BLaER1 (cell line): ENCODE data around the gene FGFR3.

Source experiments
- H3K27ac ChIP-seq: shearing (Covaris generic); formaldehyde crosslinking; 2 replicates; pipeline ENCODE4 v1.8.1; 2022
- H3K27me3 ChIP-seq: shearing (Covaris generic); formaldehyde crosslinking; 2 replicates; pipeline ENCODE4 v1.8.1; 2022
- H3K36me3 ChIP-seq: shearing (Covaris generic); formaldehyde crosslinking; 2 replicates; pipeline ENCODE4 v1.8.1; 2022
- H3K4me1 ChIP-seq: shearing (Covaris generic); formaldehyde crosslinking; 2 replicates; pipeline ENCODE4 v1.8.1; 2022
- H3K4me2 ChIP-seq: shearing (Covaris generic); formaldehyde crosslinking; 2 replicates; pipeline ENCODE4 v1.8.1; 2022
- H3K4me3 ChIP-seq: shearing (Covaris generic); formaldehyde crosslinking; 2 replicates; pipeline ENCODE4 v1.8.1; 2022
- H3K9ac ChIP-seq: shearing (Covaris generic); formaldehyde crosslinking; 2 replicates; pipeline ENCODE4 v1.8.1; 2022
- H3K9me3 ChIP-seq: shearing (Covaris generic); formaldehyde crosslinking; 2 replicates; pipeline ENCODE4 v1.8.1; 2022
- H4K20me1 ChIP-seq: shearing (Covaris generic); formaldehyde crosslinking; 2 replicates; pipeline ENCODE4 v1.8.1; 2022
- Cebpa-rat ChIP-seq: shearing (Covaris generic); IDR thresholded peaks from 2 replicates; pipeline ENCODE4 v1.8.1; 2022

The FGFR3 gene

GRCh38 chr4:1792832-1793495, at the start of gene FGFR3:
TSS of gene FGFR3 (plus strand) at chr4:1793293. CDS start at chr4:1793935, 642 bp downstream.
- peak within 1 kb of the TSS; percentile 70 for H3K4me3 ChIP-seq
- no peaks in the 10 kb centered on the region for H3K36me3 ChIP-seq
- H3K27ac ChIP-seq, result no peak within 1 kb of the TSS
- peak within 1 kb of the TSS; percentile 100 for H3K4me2 ChIP-seq
- H3K9ac ChIP-seq, result peak within 1 kb of the TSS; percentile 45; the same call in 1 of the 2 replicates
- H4K20me1 ChIP-seq, result peaks cover 60% of the 10 kb centered on the region
- H3K4me1 ChIP-seq, result peaks cover 15% of the 10 kb centered on the region
- H3K9me3 ChIP-seq, result no peaks in the 10 kb centered on the region
- H3K27me3 ChIP-seq, result peaks cover 83% of the 10 kb centered on the region
- TF ChIP-seq Cebpa-rat, result no peak

GRCh38 chr4:1743551-1743950, 49.5 kb upstream of the FGFR3 start:
- Histone ChIP-seq H3K4me1 (peaks cover 64% of the 10 kb centered on the region), H3K27me3 (no peaks in the 10 kb centered on the region), H4K20me1 (peaks cover 60% of the 10 kb centered on the region), H3K9me3 (peaks cover 5% of the 10 kb centered on the region), H3K4me3 (no peak overlapping the region), H3K27ac (peak overlapping the region; percentile 46; the same call in 1 of the 2 replicates), H3K9ac (peak overlapping the region; percentile 45; the same call in 1 of the 2 replicates), H3K36me3 (peaks cover 72% of the 10 kb centered on the region), H3K4me2 (no peak overlapping the region)
- TF ChIP-seq Cebpa-rat, result no peak

GRCh38 chr4:1743975-1744374, 49.1 kb upstream of the FGFR3 start:
- Histone ChIP-seq H3K4me3 (no peak overlapping the region), H3K36me3 (peaks cover 68% of the 10 kb centered on the region), H4K20me1 (peaks cover 60% of the 10 kb centered on the region), H3K4me1 (peaks cover 64% of the 10 kb centered on the region), H3K9me3 (peaks cover under 1% of the 10 kb centered on the region; the same call in 1 of the 2 replicates), H3K27me3 (no peaks in the 10 kb centered on the region), H3K9ac (peak overlapping the region; percentile 45; the same call in 1 of the 2 replicates), H3K27ac (peak overlapping the region; percentile 46; the same call in 1 of the 2 replicates), H3K4me2 (no peak overlapping the region)
- no peak for TF ChIP-seq Cebpa-rat

DNA sequence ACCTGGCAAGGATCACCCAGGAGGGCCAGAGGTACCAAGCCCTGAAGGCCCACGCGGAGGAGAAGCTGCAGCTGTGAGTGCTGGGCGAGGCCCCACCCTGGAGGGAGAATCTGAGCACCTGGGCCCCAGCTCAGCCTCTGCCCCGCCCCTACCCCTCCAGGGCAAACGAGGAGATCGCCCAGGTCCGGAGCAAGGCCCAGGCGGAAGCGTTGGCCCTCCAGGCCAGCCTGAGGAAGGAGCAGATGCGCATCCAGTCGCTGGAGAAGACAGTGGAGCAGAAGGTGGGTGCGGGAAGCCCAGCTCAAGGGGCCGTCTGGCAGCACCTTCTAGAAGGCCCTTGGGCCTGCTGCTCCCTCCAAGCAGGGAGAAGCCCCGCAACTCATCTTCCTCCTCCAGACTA, 48.5 kb upstream of the FGFR3 start:
- no peak overlapping the region for H3K9ac ChIP-seq
- H3K4me1 ChIP-seq, result peaks cover 58% of the 10 kb centered on the region
- H3K27me3 ChIP-seq, result no peaks in the 10 kb centered on the region
- H3K36me3 ChIP-seq, result peaks cover 62% of the 10 kb centered on the region
- H3K27ac ChIP-seq, result 0 out of 2 replicates have a peak overlapping the region, but pooled peaks have one; percentile 46
- no peak for TF ChIP-seq Cebpa-rat
- no peak overlapping the region for H3K4me3 ChIP-seq
- peaks cover 60% of the 10 kb centered on the region for H4K20me1 ChIP-seq
- H3K4me2 ChIP-seq, result no peak overlapping the region
- no peaks in the 10 kb centered on the region for H3K9me3 ChIP-seq

DNA sequence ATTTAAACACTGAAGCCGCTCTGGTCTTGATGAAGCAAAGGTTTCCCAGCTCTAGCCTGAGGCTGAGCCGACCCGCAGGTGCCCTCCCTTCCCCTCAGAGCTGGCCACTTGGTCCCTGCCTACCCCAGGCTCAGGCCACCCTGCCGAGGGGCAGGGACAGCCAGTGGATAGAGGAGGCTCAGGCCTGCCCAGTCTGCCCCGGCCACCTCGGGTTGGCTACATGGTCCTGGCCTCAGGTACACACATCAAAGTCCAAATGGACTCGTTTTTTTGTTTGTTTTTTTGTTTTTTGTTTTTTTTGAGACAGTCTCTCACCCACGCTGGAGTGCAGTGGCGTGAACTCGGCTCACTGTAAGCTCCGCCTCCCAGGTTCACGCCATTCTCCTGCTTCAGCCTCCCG, 47.9 kb upstream of the FGFR3 start:
- no peaks in the 10 kb centered on the region for H3K9me3 ChIP-seq
- peaks cover 56% of the 10 kb centered on the region for H4K20me1 ChIP-seq
- H3K4me3 ChIP-seq, result no peak overlapping the region
- H3K9ac ChIP-seq, result no peak overlapping the region
- no peak overlapping the region for H3K4me2 ChIP-seq
- no peak for TF ChIP-seq Cebpa-rat
- H3K27me3 ChIP-seq, result no peaks in the 10 kb centered on the region
- H3K4me1 ChIP-seq, result peaks cover 55% of the 10 kb centered on the region
- H3K36me3 ChIP-seq, result peaks cover 58% of the 10 kb centered on the region
- H3K27ac ChIP-seq, result no peak overlapping the region

- no peak overlapping the region for H3K27ac ChIP-seq
- no peaks in the 10 kb centered on the region for H3K9me3 ChIP-seq
- no peaks in the 10 kb centered on the region for H3K27me3 ChIP-seq
- peaks cover 53% of the 10 kb centered on the region for H3K36me3 ChIP-seq
- peaks cover 51% of the 10 kb centered on the region for H4K20me1 ChIP-seq
- peaks cover 55% of the 10 kb centered on the region for H3K4me1 ChIP-seq
- no peak overlapping the region for H3K4me3 ChIP-seq
- no peak overlapping the region for H3K4me2 ChIP-seq
- no peak for TF ChIP-seq Cebpa-rat
- H3K9ac ChIP-seq, result no peak overlapping the region
Observed at GRCh38 chr4:1745697-1746096, 47.4 kb upstream of the FGFR3 start.

DNA sequence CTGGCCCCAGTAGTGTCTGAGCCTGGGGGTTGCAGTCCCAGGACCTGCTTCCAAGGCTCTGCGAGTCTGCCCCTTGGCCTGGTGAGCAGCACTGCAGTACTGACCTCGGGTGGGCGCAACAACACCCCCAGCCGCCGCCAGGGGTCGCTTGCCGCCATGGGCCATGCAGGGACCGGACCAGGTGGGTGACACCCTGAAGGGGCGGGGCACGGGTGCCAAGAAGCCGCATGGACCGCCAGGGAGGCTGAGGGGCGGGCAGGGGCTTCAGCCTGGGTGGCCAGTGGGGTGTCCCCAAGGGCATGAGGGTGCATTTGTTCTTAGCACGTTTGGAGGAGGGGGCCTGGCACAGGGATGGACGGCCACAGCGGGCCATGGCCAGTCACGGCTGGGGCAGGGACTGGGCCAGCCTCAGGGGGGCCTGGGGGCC, 46.8 kb upstream of the FGFR3 start:
- Histone ChIP-seq H3K9ac (no peak overlapping the region), H3K4me3 (no peak overlapping the region), H3K27ac (no peak overlapping the region), H3K27me3 (no peaks in the 10 kb centered on the region), H3K4me2 (no peak overlapping the region), H3K9me3 (no peaks in the 10 kb centered on the region), H3K4me1 (peaks cover 55% of the 10 kb centered on the region), H3K36me3 (peaks cover 47% of the 10 kb centered on the region), H4K20me1 (peaks cover 45% of the 10 kb centered on the region)
- TF ChIP-seq Cebpa-rat, result no peak

DNA sequence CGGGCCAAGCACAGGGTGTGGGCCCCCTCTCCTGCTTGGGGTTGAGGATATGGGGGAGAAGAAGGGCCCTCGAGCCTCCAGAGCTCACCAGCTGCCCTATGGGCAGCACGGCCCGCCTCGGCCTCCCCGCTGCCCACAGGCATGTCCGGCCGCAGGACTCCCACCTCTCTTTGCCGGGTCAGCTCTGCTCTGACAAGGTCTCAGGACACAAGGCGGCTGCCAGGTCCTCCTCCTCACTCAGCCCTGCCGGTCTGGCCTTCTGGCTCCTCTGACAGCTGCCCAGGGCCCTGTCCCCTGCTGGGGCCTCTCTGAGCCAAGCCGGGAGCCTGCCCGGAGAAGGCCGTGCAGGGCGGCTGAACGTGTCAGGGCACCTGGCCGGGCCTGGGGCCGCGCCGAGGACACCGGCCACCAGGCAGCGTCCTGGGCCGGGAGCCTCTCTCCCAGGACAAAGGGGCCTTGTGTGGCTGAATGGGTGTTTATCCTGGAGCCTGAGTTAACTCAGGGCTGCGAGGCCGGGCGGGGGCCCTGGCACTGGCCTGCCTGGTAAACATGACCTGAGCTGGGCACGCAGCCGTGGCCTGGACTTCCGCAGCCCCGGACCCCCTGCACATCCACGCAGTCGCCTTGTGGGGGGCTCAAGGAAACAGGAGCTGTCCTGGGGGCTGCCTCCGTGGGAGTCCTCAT, 46.0 kb upstream of the FGFR3 start:
- no peak for TF ChIP-seq Cebpa-rat
- H3K27ac ChIP-seq, result no peak overlapping the region
- peaks cover 37% of the 10 kb centered on the region; the same call in 1 of the 2 replicates for H4K20me1 ChIP-seq
- H3K4me3 ChIP-seq, result no peak overlapping the region
- no peak overlapping the region for H3K9ac ChIP-seq
- H3K27me3 ChIP-seq, result no peaks in the 10 kb centered on the region
- peaks cover 55% of the 10 kb centered on the region for H3K4me1 ChIP-seq
- no peaks in the 10 kb centered on the region for H3K9me3 ChIP-seq
- no peak overlapping the region for H3K4me2 ChIP-seq
- peaks cover 39% of the 10 kb centered on the region for H3K36me3 ChIP-seq

DNA sequence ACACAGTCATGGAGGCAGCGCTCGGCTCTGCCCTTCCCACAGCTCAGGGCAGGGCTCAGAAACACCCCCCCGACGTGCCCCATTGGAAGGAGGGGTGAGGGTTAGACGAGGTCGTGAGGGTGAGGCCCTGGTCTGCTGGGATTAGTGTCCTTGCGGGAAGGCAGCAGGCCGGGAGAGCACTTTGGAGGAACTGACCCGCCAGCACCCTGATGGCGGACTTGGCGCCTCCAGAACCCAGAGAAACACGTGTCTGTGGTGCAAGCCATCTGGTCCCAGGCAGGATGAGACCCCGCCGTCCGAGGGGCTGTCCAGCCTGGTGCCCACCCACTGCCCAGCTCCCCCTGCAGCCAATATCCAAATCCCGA, 45.5 kb upstream of the FGFR3 start:
- no peak overlapping the region for H3K4me2 ChIP-seq
- H3K4me3 ChIP-seq, result no peak overlapping the region
- no peaks in the 10 kb centered on the region for H3K27me3 ChIP-seq
- H3K9ac ChIP-seq, result no peak overlapping the region
- H3K9me3 ChIP-seq, result no peaks in the 10 kb centered on the region
- TF ChIP-seq Cebpa-rat, result no peak
- no peak overlapping the region for H3K27ac ChIP-seq
- H3K36me3 ChIP-seq, result peaks cover 34% of the 10 kb centered on the region
- H3K4me1 ChIP-seq, result peaks cover 56% of the 10 kb centered on the region
- peaks cover 34% of the 10 kb centered on the region; the same call in 1 of the 2 replicates for H4K20me1 ChIP-seq

DNA sequence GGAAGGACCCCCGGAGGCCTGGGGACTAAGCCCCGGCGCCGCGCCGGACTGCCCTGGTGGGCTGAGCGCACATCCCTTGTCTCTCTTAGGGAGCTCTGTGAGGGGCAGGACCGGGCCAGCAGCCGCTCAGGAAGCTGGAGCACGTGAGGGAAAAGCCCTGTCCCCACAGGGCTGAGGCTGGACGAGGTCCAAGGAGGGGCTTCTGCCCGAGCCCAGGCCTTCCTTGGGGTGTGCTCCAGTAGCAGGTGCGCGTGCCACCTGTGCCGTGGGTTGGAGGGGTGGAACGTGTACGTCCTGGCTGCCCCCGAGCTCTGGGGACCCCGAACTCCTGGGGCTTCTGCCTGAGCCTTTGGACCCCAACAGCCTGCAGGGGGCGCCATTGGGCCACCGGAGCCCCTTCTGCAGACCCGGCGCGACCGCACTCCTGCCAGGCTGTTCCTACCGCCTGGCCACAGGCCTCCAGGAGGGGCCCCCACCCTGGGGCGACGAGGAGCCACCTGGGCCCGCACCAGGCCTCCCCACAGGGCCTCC, 44.6 kb upstream of the FGFR3 start:
- peaks cover 24% of the 10 kb centered on the region for H3K36me3 ChIP-seq
- TF ChIP-seq Cebpa-rat, result no peak
- no peak overlapping the region for H3K4me3 ChIP-seq
- no peaks in the 10 kb centered on the region for H3K9me3 ChIP-seq
- H4K20me1 ChIP-seq, result peaks cover 34% of the 10 kb centered on the region; the same call in 1 of the 2 replicates
- H3K4me1 ChIP-seq, result peaks cover 66% of the 10 kb centered on the region
- H3K27ac ChIP-seq, result no peak overlapping the region
- no peaks in the 10 kb centered on the region for H3K27me3 ChIP-seq
- H3K9ac ChIP-seq, result no peak overlapping the region
- peak overlapping the region; percentile 54 for H3K4me2 ChIP-seq
